GM19324 (cell line): Measurements from ENCODE around the gene KRTAP13-2.

Source experiments
- ATAC-seq: cut with Tn5 transposase; IDR thresholded peaks from one replicate; pipeline ENCODE4 v1.9.1; 2021; ENCODE audit warnings: mild to moderate bottlenecking, moderate library complexity; ENCODE audit not compliant: unreplicated experiment, low FRiP score

Gene KRTAP13-2

GRCh38 chr21:30329203-30329875 is 42.7 kb downstream of the KRTAP13-2 start:
- no peak for ATAC-seq

GRCh38 chr21:30326390-30326789 is 45.7 kb downstream of the KRTAP13-2 start:
- ATAC-seq = no peak
